DMS53 treated with DMSO at 0.1 percent for 48 hours (cell line): ENCODE data around the gene ETS1.

Source experiments
- DNase-seq: peaks from one replicate; lab custom pipeline; 2025; ENCODE audit not compliant: unreplicated experiment; lab: John Stamatoyannopoulos, UW

Gene ETS1, protein sequence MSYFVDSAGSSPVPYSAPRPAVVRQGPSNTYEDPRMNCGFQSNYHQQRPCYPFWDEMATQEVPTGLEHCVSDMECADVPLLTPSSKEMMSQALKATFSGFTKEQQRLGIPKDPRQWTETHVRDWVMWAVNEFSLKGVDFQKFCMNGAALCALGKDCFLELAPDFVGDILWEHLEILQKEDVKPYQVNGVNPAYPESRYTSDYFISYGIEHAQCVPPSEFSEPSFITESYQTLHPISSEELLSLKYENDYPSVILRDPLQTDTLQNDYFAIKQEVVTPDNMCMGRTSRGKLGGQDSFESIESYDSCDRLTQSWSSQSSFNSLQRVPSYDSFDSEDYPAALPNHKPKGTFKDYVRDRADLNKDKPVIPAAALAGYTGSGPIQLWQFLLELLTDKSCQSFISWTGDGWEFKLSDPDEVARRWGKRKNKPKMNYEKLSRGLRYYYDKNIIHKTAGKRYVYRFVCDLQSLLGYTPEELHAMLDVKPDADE

DNA sequence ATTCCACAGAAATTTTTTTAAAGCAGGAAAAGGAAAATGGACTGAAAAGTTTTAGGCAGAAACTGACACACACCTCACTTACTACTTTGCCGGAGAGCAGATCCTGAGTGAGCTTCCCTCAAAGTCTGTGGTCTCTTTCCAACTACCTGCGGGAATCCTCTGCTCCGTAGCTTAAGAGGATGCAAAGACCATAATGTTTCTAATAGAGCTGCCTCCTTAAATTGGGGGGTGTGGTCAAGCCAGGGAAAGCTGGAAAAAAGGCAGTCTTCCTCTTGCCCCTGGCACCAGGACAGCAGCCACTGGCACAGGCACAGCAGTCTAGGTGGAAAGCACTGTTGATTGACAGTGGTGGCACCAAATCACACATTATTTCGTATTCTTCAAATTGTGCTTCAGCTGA, at the start of gene ETS1:
Gene ETS1 (minus strand): TSS at position 144 of the 400 bp plus-strand sequence. CDS start 14,428 bp downstream, outside the sequence.
- DNase-seq = no peak

DNA sequence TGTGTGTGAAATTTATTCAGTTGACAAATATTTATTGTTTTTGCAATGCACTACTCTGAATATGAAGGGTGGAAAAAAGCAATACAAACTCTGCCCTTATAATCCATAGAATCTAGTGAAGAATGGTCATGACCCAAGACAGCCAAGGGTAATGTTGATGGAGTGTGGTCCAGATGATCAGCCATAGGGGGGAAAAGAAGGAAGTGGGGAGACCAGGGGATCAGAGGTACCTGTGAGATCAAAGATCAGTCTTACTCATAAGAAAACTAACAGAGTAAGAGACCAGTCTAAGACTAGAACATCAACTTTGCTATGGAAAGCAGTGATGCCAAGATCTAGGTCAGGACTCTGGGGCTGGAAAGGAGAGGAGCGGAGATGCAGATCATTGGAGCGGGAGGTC, 47.0 kb upstream of the ETS1 start:
- no peak for DNase-seq

DNA sequence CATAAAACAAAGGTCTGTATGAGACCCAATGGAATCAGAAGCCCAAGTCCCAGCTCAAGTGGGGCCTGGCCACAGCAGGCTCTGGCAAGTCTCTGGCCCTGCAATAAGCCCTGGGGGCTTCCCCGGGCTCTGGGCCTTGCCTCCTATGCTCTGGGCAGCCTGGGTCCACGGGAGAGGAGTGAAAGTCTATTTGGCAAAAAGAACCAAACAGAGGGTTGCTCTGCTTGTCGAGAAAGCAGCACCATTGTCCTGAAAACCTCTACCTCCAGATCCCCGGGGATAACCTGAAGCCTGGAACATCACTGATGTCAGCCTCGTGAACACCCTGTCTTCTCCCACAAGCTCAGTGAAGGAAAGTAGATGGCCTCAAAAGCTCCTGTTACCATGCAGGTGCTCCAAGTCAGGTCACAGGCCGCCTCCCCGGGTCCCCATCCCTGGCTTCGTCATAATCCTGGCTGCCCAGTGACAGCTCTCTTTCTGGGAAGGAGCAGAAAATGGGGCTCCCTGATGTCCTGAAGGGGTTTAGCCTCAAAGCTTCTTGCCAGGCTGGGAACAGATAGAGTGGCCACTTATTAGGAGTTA, 46.1 kb upstream of the ETS1 start:
- DNase-seq = no peak

DNA sequence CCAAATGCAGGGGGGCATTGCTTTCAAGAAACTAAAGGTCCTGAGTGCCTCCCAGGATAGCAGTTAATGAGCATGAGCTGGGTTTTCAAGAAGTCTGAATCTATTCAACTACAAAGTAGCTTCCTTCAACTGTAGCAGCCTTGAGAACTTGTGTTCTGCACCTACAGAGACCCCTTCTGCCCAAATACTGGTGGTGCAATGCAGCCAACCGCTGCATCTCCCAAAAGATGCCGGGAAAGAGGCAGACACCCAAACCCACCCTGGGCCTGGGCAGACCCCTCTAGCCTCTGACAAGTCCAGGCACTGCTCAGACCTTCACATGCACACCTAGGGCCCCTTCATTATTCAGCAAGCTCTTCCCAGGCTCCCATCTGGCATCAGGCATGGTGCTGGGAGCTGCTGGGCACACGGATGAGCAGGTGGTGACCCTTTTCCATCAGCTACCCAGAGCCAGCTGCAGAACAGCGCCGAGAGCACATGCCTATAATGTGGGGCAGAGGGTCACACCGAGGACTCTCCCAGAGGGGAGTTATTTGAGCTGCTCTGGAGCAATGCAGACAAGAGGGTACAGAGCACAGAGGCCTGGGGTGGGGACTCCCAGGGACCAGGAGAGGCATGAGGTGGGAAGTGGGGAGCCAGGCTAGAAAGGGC, 44.9 kb upstream of the ETS1 start:
- peak; percentile 10 for DNase-seq

DNA sequence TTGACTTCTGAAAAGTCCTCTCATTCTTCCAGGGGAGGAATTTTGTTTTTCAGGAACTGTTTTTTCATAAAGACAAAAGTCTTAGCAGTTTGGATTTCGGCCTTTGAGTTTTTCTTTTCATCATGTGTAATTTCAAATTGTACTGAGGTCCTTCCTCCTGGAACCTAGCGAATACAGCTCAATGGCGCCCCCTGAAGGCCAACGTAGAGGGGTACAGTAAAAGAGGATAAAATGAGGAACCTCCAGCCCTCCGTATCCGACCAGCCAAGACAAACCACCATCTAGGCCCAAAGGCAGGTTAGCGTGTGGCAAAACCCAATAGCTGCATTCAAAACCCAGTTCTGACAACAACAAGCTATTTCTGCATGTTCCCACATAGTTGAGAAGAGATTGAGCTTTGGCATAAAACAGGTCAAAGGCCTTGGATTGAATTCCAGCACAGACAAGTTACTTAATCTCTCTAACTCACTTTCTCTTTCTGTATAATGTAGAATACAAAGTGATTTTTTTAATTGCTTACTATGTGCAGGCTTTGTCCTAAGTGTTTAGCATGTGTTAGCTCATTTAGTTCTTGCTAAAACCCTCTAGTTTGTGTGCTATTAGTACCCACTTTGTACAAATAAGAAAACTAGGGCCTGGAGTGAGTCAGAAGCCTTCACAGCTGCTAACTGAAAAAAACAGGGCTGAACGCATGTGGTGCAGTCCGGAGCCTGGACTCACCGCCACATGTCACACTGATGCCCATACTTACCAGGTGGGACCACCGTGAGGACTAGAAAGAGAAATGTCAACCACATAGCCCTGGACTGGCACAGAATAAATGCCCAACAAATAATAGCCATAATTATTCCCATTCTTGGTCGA, 43.2 kb upstream of the ETS1 start:
- peak; percentile 83 for DNase-seq

DNA sequence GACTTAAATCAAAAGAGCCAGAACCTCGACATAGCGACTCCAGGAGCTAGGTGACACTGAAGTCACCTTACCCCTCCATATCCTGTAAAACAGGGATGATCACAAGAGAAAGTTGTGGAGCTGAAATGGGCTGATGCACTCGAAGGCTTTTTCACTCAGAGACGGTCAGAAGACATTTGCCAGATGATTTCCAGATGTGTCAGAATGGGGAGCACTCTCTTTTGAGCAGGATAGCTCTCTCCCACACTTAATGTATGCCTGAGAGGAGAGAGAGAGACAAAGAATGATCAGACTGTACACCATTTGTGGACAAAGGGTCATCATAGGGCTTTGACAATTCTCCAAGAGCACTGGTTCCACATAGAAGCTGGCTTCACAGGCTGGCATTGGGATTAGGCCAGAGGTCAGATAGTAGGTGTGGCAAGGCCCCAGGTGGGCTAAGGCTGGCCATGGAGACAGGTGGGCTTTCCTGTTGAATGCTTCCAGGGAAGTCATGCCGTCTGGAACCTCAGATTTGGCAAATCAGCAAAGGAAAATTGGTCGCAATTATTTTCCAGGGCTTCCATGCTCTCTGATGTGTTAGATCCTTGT, 42.3 kb upstream of the ETS1 start:
- no peak for DNase-seq

DNA sequence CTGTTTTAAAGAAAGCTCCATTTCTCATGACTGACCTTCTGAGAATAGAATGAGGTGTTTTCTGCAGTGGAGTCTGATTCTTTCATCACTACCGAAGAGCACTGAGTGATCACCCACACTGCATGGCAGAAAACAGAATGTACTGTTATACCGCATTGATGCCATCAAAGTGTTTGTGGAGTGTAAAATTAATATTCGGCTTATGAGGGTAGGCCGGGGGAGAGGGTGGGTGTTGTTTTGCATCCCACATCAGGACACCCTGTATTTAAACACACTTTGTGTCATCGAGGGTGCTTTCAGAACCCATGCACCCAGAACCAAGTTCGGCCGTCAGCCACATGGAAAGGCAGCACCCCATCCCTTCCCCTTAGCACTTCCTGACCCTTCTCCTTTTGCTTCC, 41.3 kb upstream of the ETS1 start:
- DNase-seq = no peak

DNA sequence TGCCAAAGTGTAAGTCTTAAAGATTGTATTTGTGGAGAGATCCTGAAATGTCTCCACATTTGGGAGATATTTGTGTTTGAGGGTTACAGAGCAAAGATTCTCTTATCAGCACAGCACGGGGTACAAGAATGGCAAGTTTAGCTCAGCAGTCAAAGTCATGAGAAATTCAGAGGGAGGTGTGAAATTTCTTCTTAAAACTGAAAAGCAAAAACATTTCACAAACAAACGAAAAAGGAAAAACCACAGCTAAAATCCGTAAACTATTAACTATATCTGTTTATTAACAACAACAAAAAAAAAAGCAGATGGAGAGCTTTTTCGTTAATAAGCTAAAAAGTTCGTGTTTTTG, 40.9 kb upstream of the ETS1 start:
- no peak for DNase-seq

DNA sequence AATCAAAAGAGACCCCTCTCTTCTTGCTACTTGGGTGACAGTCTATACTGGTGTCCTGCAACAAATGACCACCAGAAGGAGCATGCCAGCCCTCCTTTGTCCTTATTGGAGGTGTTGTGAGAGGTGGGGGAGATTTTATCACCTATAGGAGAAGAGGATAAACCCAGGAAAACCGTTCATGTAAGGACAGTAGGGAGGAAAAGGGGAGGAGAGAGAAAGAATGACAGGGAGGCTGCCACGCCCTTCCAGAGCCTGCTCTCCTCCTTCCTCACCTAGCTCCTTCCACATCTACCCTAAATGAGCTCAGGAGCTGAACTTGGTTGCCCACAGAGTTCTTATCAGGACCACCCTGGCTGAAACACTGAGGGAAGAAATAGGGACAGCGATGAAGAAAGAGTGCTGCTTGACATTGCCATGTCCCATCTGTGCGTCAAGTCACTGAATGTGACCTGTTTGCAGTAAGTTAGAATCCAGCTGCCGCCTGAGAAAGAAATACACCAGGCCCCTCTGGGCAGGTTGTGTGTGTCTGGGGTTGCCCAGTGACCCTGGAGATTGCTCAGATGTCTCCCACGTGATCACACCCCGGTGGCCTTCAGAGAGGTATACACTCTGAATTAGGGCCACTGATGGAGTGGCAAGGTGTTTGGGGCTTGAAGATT, 40.4 kb upstream of the ETS1 start:
- no peak for DNase-seq

DNA sequence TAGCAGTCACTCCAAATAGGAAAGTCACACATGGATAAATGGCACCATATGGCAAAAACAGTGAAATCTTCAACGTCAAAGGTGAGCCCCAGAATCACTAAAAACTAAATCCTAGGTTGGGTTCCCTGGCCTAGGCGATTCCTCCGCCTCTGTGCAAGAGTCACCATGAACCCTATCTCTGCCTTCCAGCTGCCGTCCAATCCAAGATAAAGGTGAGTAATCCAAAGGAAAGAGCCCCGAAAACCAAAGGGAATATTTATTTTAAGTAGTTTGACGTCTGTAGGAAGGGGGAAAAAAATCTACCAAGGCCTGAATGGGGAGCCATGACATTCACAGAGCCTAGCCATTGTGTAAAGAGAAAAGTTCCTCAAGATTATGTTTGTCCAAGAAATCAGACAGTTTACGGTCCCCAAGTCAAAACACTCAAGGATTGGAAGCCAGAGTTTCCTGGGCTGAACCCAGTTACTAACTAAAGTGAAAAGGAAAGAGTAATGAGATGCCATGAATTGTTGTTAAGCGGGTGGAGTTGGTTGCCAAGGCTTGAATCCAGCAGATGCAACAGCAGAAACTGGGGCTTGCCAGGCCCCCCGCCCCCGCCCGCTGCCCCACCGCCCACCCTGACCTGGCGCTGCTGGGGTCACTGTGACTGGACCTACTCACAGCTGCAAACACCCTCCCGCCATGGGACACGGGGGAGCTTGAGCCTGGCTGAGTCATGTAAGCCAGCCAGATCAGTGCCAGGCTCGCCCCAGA, 39.7 kb upstream of the ETS1 start:
- no peak for DNase-seq

DNA sequence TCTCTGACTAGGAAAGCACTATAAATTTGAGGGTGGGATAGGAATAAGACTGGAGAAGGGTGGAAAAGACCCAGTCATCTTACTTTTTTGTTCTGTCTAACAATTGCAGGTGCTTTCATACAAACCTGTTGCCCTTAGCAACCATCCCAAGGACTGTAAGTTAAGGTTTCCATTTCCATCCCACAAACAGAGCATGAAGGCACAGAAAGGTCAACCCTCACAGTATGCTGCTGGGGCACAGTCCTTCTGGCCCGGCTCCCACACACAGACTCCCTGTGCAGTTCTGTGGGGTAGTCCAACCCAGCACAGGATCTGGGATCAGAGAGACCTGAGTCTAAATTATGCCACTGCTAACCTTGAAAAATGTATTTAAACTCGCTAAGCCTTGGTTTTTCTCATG, 38.4 kb upstream of the ETS1 start:
- no peak for DNase-seq

DNA sequence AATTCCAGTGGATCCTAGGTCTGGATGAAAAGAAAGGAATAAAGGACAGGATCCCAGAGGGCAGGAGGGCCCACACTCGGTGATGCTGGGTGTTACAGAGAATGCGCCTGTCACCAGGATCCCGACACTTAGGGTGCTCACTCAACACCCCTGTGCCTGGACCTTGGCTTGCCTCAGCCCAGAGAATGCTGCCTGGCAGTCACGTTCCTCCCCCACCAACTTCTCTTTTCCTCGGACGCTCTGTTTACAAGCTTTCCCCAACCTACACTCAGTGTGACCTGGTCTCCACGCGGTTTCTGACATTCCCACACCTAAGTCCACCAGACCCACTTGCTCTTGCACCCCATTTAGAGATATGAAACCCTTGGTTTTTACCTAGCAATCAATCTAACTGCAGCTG, 38.0 kb upstream of the ETS1 start:
- no peak for DNase-seq

DNA sequence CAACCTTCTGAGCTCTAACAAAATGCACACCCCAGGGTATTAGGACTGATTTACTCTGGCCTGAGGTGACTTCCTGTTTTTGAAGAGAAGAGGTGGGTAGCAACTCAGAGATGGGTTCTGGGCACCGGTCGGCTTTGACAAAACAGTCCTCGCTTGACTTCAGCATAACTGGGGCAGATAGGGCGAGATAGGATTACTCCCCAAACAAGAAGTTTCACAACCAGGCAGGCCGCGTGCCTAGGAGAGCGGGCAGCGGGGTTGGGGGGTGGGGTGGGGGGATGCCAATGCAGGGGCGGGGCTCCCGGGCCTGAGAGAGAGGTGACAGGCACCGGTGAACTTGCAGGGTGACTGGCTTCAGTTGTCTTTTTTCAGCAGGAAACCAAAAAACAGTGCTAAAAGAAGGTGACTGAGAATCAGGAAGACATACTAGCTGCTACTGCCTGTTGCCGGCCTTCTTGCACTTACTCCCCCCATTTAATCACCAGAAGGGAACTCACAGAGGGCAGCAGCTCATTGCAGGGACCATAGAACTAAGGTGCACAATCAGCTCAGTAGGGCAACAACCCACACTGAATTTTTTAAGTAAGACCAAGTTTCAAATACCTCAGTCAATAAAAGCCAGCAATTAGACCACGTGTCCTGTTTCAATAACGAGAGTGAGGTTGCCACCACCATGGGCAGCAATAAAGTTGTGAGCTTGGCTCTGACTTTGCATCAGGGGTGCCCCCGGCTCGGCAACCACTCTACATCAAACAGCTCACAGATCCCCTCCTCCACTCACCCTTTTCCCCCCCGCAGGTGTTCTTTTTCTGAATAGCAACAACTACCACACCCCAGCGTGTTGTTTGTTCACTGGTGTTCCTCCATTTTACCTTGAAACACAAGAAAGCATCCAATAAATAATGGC, 37.2 kb upstream of the ETS1 start:
- DNase-seq = no peak

DNA sequence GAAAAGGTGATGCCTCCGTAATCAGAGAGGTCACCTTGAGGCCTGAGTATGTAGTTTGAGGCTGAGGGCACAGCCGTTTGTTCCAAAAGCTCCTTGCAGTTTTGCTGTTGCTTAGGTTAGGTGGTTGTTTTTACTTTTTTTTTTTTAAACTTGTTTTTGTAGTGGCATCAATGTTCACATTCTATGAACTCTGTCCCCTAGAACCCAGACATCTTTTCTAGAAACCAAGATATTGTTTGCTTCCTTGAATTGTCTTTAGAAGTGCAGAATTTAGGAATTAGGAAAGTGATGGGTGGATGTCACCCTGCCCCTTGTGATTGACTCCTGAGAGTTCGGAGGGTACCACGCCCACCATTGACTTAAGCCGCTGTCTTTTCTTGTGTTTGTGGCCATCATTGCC, 35.7 kb upstream of the ETS1 start:
- DNase-seq = no peak

DNA sequence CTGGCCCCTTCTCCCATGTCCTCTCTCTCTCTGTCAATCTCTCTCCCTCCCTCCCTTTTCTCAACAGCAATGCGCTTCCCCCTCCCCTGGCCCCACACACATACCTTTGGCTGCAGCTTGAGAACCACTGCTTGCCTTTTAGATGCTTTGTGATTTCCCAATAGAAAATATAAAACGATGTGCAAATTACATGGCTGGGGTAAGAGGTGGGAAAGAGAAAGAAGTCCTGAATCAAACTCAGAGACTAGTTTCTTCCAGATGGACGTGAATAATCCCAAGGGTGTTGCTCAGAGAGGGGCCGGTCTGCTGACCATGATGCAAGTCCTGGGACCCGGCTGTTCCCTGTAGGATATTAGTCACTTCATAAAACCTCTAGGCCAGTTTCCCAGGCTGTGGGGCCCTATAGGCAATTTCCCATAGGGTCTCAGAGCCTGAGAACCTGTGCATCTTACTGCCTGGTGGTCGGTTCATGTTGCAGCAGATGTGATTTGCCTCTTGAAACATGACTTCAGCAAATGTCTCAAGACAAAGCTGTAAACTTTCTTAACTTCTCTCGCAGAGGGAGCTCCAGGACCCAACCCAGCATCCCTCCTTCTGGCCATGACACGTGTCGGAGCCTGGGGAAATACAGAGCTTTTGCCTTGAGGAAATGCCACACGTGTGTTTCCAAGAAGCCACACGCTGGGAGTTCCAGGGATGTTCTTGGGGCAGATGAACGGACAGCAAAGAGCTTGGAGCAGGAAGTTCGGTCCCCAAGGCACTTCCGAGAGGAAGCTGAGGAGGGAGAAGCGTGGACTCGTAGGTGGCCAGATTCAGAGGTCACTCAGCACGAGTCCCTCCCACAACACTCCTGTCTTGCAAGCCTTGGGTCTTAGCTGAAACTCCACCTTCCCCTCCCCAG, 34.5 kb upstream of the ETS1 start:
- DNase-seq = no peak

DNA sequence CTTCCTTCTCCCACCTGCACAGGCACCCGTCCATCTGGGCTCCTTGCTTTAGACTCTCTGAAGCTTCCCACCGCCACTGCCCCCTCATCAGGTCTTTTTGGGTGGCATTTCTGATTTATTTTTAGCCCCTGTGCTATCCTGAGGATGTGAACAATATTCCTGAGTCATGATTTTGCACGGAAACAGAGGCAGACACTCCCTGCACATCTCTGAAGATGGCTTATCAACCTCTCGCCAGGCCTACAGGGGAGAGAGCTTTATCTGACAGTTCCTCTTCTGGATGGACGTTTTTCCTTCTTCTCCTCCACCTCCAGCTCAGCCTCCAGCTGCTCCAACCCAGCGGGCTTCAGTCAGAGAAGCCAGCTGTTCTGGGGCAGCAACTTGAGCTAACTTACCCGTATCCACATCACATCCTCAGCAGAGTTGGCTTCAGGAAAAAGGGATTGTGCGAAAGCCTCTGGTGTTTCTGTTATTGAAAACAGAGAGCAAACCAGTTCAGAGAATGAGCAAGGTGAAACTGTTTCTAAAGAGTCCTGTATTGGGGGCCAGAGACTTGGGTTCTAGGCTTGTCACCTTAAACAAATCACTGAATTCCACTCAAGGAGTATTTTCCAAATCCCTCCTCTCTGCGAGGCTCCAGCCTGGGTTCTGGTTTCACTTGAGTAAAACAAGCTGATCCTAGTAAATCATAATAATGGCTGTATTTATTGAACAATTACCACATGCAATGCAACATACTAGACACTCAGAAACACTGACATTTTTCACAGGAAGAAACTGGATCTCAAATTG, 33.1 kb upstream of the ETS1 start:
- DNase-seq = no peak
